Caco-2 (cell line): Measurements from ENCODE around the gene KIAA1671. TPM values are rescaled to one million over a fixed set of nuclear protein-coding genes. Genes with fewer than 3 reads are reported as not detected.

ENCODE experiments used
- BruUV-seq: library from RNA; stranded (reverse); fragments of 400-500 nt; replicated peaks from 2 replicates; lab custom pipeline; 2021; lab: Mats Ljungman, UMichigan
- CTCF ChIA-PET: fragments of 300-600 bp; sonication (Branson Sonifier 250); formaldehyde crosslinking; loops from one replicate; lab custom pipeline; 2022; ENCODE audit warnings: antibody characterized with exemption; lab: Charles Lee
- POLR2A ChIA-PET: fragments of 300-600 bp; sonication (Branson Sonifier 250); formaldehyde crosslinking; loops from one replicate; lab custom pipeline; 2022; ENCODE audit warnings: antibody characterized with exemption; lab: Charles Lee
- DNase-seq, 2 experiments: peaks; one replicate each; pipeline versions ENCODE4 v3.0.0 to v3.0.0-alpha.2; 2020 to 2022
- H3K27me3 ChIP-seq: replicated peaks from 2 replicates; pipeline ENCODE4 v1.6.0; 2011; ENCODE audit warnings: low read length; ENCODE audit not compliant: control insufficient read depth, insufficient read depth
- H3K36me3 ChIP-seq: 2 replicates; pipeline ENCODE4 v1.5.1; 2011; ENCODE audit warnings: low read length; ENCODE audit not compliant: control insufficient read depth, insufficient read depth
- H3K4me1 ChIP-seq: fragments of 250-450 bp; sonication (Bioruptor Pico); 2 replicates; pipeline ENCODE4 v1.5.1; 2020; ENCODE audit warnings: mild to moderate bottlenecking
- H3K4me3 ChIP-seq: 2 replicates; pipeline ENCODE4 v1.5.1; 2011; ENCODE audit warnings: low read depth, mild to moderate bottlenecking, control low read depth, low read length
- H3K9me3 ChIP-seq: fragments of 250-450 bp; sonication (Bioruptor Pico); 2 replicates; pipeline ENCODE4 v1.5.1; 2020; ENCODE audit warnings: mild to moderate bottlenecking, moderate library complexity
- H3K27ac Mint-ChIP-seq: one replicate; pipeline ENCODE4 v1.8.0; 2022; ENCODE audit warnings: mixed read lengths; ENCODE audit not compliant: unreplicated experiment
- H3K27me3 Mint-ChIP-seq: one replicate; pipeline ENCODE4 v1.8.0; 2022; ENCODE audit warnings: mixed read lengths; ENCODE audit not compliant: insufficient read depth, unreplicated experiment
- H3K36me3 Mint-ChIP-seq: one replicate; pipeline ENCODE4 v1.8.0; 2022; ENCODE audit warnings: mild to moderate bottlenecking, mixed read lengths; ENCODE audit not compliant: insufficient read depth, unreplicated experiment
- H3K4me1 Mint-ChIP-seq: one replicate; pipeline ENCODE4 v1.8.0; 2022; ENCODE audit warnings: low read depth, mixed read lengths; ENCODE audit not compliant: unreplicated experiment
- H3K4me3 Mint-ChIP-seq: one replicate; pipeline ENCODE4 v1.8.0; 2022; ENCODE audit warnings: mild to moderate bottlenecking, moderate library complexity, mixed read lengths; ENCODE audit not compliant: unreplicated experiment
- H3K9me3 Mint-ChIP-seq: one replicate; pipeline ENCODE4 v1.8.0; 2022; ENCODE audit warnings: mixed read lengths; ENCODE audit not compliant: unreplicated experiment
- intact Hi-C: fragments of 100-400 bp; cut with micrococcal nuclease; formaldehyde crosslinking; loops from one replicate; pipeline ENCODE4 v1.10.0; 2022; ENCODE audit not compliant: unreplicated experiment
- total RNA-seq: library from RNA; stranded (reverse); gene quantifications from 2 replicates; pipeline ENCODE4 v1.2.3, GENCODE V29; 2022
- TF ChIP-seq, protein P1 (sequence below), 2 experiments: fragments of 200-600 bp in 1 of 2; IDR thresholded peaks; 1 replicate in 1 of 2; 2 replicates in 1 of 2; pipeline versions ENCODE4 v1.5.1 to v1.8.0; 2011 to 2022; ENCODE audit warnings: antibody characterized with exemption in 1 of 2, control low read depth in 1 of 2, inconsistent platforms in 1 of 2, low read depth in 1 of 2, low read length in 1 of 2, mild to moderate bottlenecking in 1 of 2, moderate library complexity in 1 of 2; ENCODE audit not compliant: insufficient read depth in 1 of 2, severe bottlenecking in 1 of 2, unreplicated experiment in 1 of 2

Gene KIAA1671
- total RNA-seq, 1 experiment from 2014 or later: 28.6 TPM

DNA sequence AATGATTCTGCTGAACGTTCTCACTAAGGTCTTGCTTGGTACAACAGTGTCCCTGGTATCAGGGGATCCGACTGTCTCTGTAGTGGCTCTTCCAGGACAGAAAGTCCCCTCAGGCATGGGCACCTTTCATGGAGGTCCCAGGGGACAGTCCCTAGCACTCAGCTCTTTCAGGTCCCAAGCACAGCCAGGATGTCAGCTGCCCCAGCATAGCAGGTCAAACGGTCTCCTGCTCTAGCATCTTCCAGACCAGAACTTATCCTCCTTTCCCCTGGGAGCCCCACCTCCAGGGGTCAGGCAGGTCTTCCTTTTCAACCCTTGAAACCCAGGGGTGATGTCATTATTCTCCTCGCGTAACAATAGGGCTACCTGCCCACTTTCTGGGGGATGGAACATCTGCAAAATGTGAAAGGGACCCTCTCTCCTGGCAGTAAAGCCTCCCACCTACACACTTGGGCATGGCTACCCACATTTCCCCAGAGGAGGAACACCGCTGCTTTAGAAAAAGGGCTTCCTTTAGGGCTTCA, 222.4 kb downstream of the KIAA1671 start:
- H3K27me3 ChIP-seq: no peaks in the 10 kb centered on the region
- no peak overlapping the region for H3K4me3 ChIP-seq
- H3K4me1 ChIP-seq: no peaks in the 10 kb centered on the region
- no peaks in the 10 kb centered on the region for H3K9me3 Mint-ChIP-seq
- H3K36me3 Mint-ChIP-seq: peaks cover 27% of the 10 kb centered on the region
- no peaks in the 10 kb centered on the region for H3K4me1 Mint-ChIP-seq
- ChIA-PET POLR2A (no interaction called here), CTCF (no interaction called here)
- H3K4me3 Mint-ChIP-seq: no peak overlapping the region
- no peak for DNase-seq
- no peaks in the 10 kb centered on the region for H3K9me3 ChIP-seq
- TF ChIP-seq, protein P1, sequence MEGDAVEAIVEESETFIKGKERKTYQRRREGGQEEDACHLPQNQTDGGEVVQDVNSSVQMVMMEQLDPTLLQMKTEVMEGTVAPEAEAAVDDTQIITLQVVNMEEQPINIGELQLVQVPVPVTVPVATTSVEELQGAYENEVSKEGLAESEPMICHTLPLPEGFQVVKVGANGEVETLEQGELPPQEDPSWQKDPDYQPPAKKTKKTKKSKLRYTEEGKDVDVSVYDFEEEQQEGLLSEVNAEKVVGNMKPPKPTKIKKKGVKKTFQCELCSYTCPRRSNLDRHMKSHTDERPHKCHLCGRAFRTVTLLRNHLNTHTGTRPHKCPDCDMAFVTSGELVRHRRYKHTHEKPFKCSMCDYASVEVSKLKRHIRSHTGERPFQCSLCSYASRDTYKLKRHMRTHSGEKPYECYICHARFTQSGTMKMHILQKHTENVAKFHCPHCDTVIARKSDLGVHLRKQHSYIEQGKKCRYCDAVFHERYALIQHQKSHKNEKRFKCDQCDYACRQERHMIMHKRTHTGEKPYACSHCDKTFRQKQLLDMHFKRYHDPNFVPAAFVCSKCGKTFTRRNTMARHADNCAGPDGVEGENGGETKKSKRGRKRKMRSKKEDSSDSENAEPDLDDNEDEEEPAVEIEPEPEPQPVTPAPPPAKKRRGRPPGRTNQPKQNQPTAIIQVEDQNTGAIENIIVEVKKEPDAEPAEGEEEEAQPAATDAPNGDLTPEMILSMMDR (IDR thresholded peaks at IDR 0.05; ENCODE audit: insufficient read depth in 1 of 2, low read depth in 1 of 2, low read length in 1 of 2, severe bottlenecking in 1 of 2, unreplicated experiment in 1 of 2): no peak
- no TSS peak for BruUV-seq
- no peak overlapping the region for H3K27ac Mint-ChIP-seq
- H3K27me3 Mint-ChIP-seq: no peaks in the 10 kb centered on the region
- H3K36me3 ChIP-seq: no peaks in the 10 kb centered on the region
- intact Hi-C loops: no loop called here

DNA sequence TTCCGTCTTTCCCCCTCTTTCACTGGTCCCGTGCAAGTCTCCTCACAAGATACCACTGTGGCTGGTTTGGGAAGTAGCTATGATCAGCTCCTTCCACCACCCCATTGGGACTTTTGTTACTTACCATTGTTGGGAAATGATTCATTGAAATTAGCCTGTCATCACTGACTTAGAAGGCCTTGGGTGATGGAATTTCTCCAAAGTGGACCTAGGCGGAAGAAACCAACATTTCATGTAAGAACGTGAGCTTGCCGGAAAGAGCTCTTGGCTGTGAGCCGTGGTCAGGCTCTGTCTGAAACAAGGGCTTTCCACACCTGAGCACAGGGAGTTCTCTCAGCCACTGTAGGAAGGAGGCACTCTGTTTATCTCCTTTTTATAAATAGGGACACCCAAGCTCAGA, 223.7 kb downstream of the KIAA1671 start:
- Mint-ChIP-seq H3K4me1 (no peaks in the 10 kb centered on the region), H3K27me3 (no peaks in the 10 kb centered on the region), H3K27ac (no peak overlapping the region), H3K4me3 (no peak overlapping the region), H3K36me3 (peaks cover 23% of the 10 kb centered on the region), H3K9me3 (no peaks in the 10 kb centered on the region)
- Histone ChIP-seq H3K36me3 (no peaks in the 10 kb centered on the region), H3K9me3 (no peaks in the 10 kb centered on the region), H3K4me1 (no peaks in the 10 kb centered on the region), H3K27me3 (no peaks in the 10 kb centered on the region), H3K4me3 (no peak overlapping the region)
- TF ChIP-seq, protein P1 (IDR thresholded peaks at IDR 0.05; ENCODE audit: insufficient read depth in 1 of 2, low read depth in 1 of 2, low read length in 1 of 2, severe bottlenecking in 1 of 2, unreplicated experiment in 1 of 2): no peak
- no peak for DNase-seq
- intact Hi-C loops: no loop called here
- BruUV-seq: no TSS peak
- POLR2A ChIA-PET: interaction anchor here (0.5 kb wide), 1 partner anchor 98 kb away, joined by 4 read pairs; no protein-coding TSS in a partner anchor
- CTCF ChIA-PET: interaction anchor here (0.6 kb wide), 1 partner anchor 1987 kb away, joined by 3 read pairs; no protein-coding TSS in a partner anchor

DNA sequence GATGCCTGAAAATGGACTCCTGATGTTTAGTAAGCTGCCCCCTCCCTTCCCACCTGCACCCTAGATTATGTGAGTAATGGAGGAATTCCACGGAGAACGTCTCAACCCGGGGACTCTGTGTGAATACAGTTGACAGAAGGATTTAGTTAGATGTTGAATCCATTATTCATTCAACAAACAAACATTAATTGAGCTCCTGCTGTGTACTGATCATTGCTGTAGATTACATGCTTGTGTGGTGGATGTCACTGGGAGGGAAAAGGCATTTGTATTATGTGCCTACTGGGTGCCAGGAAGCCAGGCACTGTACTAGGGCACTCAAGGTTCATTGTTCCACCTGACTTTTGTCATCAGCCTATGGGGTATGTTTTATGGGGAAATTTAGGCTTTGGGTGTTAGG, 224.3 kb downstream of the KIAA1671 start:
- CTCF ChIA-PET: no interaction called here

More for the DNA sequence above, 224.3 kb downstream of the KIAA1671 start:
- Mint-ChIP-seq H3K4me1 (no peaks in the 10 kb centered on the region), H3K9me3 (no peaks in the 10 kb centered on the region), H3K27me3 (no peaks in the 10 kb centered on the region), H3K4me3 (no peak overlapping the region), H3K27ac (no peak overlapping the region), H3K36me3 (peaks cover 23% of the 10 kb centered on the region)
- intact Hi-C loops: no loop called here
- H3K4me3 ChIP-seq: no peak overlapping the region
- TF ChIP-seq, protein P1 (IDR thresholded peaks at IDR 0.05; ENCODE audit: insufficient read depth in 1 of 2, low read depth in 1 of 2, low read length in 1 of 2, severe bottlenecking in 1 of 2, unreplicated experiment in 1 of 2): no peak
- no peaks in the 10 kb centered on the region for H3K4me1 ChIP-seq
- no peaks in the 10 kb centered on the region for H3K9me3 ChIP-seq
- BruUV-seq: no TSS peak
- no peaks in the 10 kb centered on the region for H3K36me3 ChIP-seq
- no peak for DNase-seq
- H3K27me3 ChIP-seq: no peaks in the 10 kb centered on the region
- POLR2A ChIA-PET: interaction anchor here (0.5 kb wide), 1 partner anchor 98 kb away, joined by 4 read pairs; no protein-coding TSS in a partner anchor
